Eye (tissue), 1 donor: ENCODE measurements around the gene TNIK.
A peak's percentile ranks its signal among the peaks of the same experiment; 100 is the strongest.

Experiments used
- DNase-seq: peaks from one replicate; pipeline ENCODE4 v3.0.0-alpha.2; 2015

TNIK gene

DNA sequence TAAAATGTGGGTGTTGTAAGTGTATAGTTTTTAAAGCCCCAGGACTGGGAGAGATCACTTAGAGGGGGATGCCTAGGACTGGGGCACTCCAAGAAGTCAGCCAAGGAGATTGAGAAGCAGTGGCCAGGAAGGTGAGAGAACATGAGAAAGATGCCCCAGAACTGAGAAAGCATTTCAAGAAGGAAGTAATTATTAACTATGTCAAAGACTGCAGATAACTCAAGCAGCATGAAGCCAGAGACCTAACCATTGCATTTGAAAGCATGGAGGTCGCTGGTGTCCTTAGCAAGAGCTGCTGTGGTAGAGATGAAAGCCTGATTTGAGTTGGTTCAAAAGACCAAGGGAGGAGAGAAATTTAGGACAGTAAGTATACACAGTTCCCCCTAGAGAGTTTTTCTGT lies 403.1 kb downstream of the TNIK start:
- no peak for DNase-seq

DNA sequence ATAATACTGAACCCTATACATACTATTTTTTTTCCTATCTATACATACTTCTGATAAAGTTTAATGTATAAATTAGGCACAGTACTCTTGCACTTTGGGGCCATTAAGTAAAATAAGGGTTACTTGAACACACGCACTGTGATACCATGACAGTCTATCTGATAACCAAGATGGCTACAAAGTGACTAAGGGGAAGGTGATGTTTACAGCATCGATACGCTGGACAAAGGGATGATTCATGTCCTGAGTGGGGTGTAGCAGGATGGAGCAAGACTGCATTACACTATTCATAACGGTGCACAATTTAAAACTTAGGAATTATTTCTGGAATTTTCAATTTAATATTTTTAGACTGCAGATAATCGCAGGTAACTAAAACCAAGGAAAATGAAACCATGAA lies 403.7 kb downstream of the TNIK start:
- no peak for DNase-seq

DNA sequence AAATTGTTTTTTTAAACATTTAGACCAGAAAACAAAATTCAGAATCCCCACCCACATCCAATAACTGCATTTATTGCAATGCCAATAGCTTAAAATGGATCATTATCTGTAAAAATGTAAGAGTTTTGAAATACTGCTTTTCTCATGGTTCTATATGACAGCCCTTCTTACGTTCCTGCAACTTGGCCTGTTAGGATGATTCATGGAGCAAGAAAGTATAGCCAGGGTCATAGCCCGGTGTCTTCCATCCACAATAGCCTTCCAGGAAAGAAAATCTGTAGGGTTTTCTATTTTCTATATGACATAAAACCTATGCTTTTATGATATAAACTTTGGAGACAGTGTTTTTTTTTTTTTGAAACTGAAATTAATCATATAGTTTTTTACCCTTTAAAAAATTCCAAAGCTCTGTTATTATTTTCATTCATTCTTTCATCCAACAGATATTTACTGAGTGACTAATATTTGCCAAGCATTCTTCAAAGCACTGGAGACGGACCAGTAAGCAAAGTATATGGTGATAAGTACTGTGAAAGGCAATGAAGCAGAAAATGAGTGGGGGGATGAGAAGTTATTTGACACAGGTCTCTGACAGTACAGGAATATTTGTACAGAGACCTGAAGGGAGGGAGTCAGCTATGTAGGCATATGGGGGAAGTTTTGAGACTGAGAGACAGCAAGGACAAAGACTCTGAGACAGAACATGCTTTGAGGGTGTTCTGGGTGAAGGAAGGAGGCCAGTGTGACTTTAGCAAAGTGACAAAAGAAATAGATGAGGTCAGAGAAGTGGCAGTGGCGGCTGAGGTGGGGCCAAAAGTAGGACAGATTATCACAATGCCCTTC lies 404.6 kb downstream of the TNIK start:
- DNase-seq = no peak

- no peak for DNase-seq
Observed at GRCh38 chr3:171054921-171055320, 405.3 kb downstream of the TNIK start.

- no peak for DNase-seq
Observed at GRCh38 chr3:171054231-171054630, 406.0 kb downstream of the TNIK start.

DNA sequence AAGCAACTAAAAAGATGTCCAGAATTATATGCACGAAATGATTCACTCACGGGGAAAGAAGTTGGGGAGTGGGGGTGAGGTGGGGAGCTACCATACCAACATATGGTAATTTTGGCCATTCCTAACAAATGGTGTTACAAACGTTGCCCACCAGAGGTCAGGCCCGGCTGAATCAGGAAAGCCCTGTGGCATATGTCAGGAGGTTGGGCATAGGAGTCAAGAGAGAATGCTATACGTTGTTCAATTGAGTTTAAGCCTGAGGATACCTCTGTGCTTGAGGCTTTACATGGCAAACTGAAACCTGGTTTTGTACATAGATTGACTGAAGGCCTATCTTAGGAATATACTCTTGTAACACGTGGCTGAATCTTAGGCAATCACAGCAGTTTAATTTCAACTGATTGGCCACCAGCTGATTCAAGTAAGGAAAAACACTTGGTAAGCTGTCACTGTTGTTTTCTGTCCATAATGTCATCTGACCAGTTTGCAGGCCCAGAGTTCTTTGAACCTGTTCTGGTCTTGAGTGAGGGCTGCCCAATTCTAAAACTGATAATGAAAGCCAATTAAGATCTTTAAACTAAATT lies 410.3 kb downstream of the TNIK start:
- peak; percentile 73 for DNase-seq

DNA sequence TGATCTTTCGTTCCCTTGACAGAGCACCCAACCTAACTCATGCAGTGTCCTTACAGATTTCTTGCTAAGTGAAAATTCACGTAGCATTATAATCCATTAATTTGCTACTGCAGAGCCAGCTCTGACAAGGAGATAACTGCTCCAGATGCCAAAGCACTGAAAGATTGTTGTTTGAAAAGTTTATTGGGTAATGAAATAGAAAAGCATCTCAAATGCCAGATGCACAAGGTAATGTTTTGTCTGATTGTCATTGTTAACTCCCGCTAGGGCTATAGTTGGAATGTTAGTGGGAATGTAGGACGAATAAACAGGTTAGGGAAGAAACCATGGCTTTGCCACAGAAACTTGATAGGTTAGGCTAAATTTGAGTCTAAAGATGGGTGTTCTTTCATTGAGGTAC lies 413.4 kb downstream of the TNIK start:
- DNase-seq = no peak

- peak; percentile 36 for DNase-seq
Observed at GRCh38 chr3:171044835-171045793, 415.1 kb downstream of the TNIK start.

GRCh38 chr3:171044384-171044783 lies 415.8 kb downstream of the TNIK start:
- no peak for DNase-seq

DNA sequence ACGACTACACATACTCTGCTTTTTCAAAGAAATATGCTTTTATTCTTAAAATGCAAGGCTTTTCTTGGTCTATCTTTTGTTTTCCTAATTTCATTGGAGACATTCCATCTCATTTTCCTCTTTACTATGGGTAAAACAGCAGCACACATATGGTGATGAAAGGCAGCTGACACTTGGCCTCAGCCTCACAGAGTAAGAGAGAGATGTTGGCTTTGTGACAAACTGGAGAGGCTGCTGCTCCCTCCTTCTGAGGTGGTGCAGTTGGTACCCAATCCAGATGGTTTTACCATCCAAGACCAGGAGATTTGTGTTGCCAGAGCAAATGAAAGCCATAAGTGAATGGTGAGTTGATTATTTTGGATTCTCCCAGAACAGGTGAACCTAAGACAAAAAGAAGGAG lies 420.5 kb downstream of the TNIK start:
- no peak for DNase-seq

GRCh38 chr3:171038342-171038741 lies 421.9 kb downstream of the TNIK start:
- DNase-seq = no peak

DNA sequence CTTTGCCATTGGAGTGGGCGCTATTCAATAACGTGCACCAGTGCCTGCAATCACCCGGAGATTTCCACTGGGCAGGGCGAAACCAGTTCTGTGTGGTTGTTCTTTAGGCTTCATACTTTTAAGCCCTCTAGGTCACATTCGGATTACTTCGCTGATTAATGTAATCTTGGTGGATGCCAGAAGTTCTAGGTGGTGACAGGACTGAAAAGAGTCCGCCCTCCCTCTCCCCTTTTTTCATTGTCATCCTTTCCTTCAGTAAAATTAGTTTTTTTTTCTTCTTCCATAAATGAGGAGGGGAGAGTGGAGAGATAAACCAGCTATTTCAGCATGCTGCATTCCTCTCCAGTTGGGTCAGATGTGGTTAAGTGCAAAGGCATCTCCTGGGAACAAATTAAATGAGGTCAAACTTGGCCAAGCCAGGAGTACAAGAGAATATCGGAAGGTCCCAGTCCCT lies 431.4 kb downstream of the TNIK start:
- peak; percentile 32 for DNase-seq

DNA sequence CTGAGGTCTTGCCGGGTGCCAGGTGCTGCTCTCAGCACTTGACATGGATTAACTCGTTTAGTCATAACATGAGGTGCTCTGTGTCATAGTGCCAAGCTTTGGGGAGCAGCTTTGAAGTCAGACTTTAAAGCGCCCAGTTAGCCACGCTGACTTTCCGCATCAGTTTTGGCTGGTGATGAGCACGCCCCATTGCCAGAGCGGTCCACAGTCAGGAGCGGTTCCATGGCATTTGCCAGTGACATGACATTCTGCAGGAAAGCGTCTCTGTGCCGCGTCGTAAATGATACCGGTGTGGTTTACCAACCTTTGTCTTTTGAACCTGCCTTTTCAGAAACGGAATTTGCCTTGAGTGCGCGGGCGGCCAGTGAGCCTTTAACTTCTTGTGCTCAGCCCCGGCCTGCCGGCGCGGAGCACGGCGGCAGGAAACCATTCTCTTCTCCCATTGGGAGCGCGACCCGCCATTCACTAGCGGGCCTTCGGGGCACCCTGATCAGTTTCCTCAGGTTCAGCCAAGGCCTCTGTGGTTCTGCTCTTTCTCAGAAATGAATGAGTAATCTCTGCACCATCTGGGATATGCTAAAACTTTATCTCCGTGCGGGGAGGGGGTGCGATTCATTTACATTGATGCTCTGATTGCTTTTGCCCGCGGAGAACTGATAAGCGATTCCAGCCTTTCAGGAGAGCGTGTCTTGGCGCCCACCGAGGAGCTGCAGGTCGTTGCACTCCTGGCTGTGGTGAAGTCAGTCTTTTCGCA lies 432.0 kb downstream of the TNIK start:
- DNase-seq = peak; percentile 75

DNA sequence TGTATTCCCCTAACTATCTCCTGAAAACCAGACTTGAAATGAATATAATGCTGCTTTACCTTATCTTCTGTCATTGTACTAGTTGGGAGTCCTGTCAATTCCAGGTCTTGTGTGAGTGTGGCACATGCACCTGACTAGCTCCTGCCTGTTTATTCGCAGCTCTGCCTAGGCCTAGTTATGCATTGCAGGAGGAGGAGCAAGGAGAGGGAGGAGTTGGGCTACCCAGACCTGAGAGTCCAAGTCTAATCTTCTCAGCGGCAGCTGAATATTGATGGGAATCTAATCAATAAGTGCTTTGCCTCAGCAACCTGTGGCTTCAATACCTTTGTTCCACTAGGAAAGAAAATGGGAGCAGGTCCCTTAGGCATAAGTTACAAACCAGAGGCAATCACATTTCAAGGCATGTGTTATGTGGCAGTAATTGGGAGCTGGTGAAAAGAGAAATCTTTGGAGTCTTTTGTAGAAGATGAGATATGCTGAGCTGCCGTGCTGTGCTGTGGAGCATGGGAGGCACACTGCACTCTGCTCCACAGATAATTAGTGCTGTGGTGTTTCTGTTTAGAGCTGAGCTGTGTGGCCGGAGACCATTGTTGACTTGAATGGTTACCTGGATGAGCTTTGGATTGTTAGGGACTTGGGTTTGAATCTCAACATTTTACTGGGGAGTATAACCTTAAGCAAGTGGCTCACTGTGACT lies 433.5 kb downstream of the TNIK start, which contains the start of gene SLC2A2:
Gene SLC2A2, minus strand, starts transcription at position 124 of the 697 bp plus-strand sequence. Its CDS starts 50 bp downstream, at position 74.
- peak; percentile 21 for DNase-seq

DNA sequence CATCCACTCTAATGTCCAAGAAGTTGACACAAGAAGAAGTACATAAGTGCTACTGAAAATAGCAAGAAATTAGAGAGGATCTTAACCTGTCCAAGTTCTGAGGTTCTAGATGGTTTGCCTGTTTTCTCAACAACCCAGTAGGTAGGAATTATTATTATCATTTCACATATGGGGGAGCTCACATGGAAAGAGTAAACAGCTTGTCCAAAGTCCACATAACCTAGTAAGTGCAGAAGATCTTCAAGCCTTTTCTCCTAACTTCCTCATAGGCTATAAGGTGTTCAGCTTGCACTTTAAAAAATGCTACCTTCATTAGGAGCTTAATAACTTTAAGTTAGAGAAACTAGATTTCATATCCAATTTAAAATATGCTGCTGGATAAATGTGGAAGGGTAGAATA lies 436.6 kb downstream of the TNIK start:
- DNase-seq = no peak

DNA sequence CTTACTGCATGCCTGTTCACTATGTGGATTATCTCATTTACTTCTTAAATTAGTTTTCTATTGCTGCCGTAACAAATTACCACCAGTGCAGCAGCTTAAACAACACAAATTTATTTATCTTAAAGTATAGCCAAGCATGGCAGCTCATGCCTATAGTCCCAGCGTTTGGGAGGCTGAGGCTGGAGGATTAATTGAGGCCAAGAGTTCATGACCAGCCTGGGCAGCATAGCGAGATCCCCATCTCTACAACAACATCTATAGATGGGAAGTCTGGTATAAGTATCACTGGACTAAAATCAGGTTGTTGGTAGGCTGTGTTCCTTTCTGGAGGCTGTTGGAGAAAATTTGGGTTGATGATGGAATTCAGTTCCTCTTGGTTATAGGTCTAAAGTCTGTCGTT lies 438.8 kb downstream of the TNIK start:
- no peak for DNase-seq

GRCh38 chr3:171018156-171018935 lies 441.9 kb downstream of the TNIK start:
- no peak for DNase-seq

DNA sequence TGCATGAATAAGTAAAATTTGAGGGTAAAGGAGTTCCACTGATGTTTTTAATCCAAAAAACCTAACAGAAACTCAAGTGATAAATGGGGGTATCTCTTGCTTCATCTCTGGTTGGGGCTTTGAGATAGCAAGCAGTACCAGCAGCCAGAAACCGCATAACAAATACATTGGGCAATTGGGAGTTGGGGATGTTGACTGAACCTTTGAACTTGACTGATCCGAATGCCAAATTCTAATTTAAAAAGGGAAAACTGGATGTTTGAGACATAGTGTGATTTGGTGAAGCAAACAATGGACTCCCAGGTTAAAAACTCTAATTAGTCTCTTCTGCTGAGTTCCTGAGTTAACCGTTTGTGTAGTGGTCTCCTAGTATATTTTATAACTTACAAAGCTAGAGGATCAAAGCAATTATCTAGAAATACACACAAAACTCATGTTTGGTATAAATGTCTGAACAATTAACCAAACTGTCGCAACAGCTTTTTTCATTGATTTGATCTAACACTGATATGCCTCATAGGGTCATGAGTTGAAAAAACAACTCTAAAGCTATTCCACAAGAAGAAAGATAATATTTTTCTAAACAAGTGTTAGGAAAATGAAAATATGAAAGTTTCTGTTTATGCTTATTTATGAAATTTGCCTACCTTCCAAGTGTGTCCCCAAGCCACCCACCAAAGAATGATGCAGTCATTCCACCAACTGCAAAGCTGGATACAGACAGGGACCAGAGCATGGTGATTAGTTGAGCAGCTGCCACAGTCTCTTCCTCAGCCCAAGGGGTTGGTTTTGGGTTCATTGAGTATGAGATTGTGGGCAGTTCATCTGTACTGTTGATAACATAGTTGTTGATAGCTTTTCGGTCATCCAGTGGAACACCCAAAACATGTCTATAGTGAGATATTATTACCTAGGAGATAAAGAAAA lies 446.1 kb downstream of the TNIK start:
- DNase-seq = no peak

GRCh38 chr3:171011873-171012336 lies 448.3 kb downstream of the TNIK start:
- no peak for DNase-seq
